ENCODE data around the gene FDX1. TPM values are rescaled to one million over a fixed set of nuclear protein-coding genes. Genes with fewer than 3 reads are reported as not detected.

Gene FDX1
- polyA plus RNA-seq, 3 donors, result 3.9 to 20.2 (median 12.8) TPM

DNA sequence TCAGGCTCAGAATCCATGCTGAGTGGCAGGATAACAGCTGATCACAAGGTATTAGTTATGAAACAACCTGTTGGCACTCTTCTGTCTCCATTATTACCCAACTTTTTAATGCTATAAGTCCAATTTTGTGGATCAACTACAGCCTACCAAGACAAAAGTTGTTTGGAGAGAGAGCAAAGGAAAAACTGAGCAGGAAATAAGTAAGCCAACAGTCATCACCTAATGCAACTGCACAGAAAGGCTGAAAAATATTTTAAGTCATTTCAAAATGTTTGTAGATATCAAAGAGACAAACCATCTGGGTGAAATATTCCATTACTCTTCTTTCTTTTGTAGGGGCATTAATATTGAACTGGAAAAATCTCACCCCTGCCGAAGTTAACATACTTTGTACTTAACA, 41.6 kb downstream of the FDX1 start:
- Histone ChIP-seq H3K4me1 (ENCODE audit: control insufficient read depth in 1 of 2, insufficient read depth in 2 of 2, low read length in 2 of 2) (no peaks in the 10 kb centered on the region), H3K36me3 (replicated peaks in 1 of 2; ENCODE audit: control insufficient read depth in 1 of 2, insufficient read depth in 2 of 2, low read length in 2 of 2) (peaks cover 0 to 8% of the 10 kb centered on the region in 2 donors), H3K27me3 (ENCODE audit: control insufficient read depth in 2 of 2, insufficient read depth in 2 of 2, low read length in 2 of 2) (no peaks in the 10 kb centered on the region), H3K4me3 (replicated peaks in 1 of 3; ENCODE audit: low read depth in 2 of 3, low read length in 3 of 3) (no peak overlapping the region), H4K20me1 (ENCODE audit: insufficient read depth, low read length) (no peaks in the 10 kb centered on the region), H3K9me3 (replicated peaks in 1 of 2; ENCODE audit: control insufficient read depth in 1 of 2, insufficient read depth in 1 of 2, low read length in 2 of 2) (no peaks in the 10 kb centered on the region), H2AFZ (ENCODE audit: insufficient read depth, low read depth, low read length, poor library complexity, severe bottlenecking) (no peak overlapping the region), H3K9ac (ENCODE audit: insufficient read depth, low read length, poor library complexity, severe bottlenecking) (no peak overlapping the region), H3K79me2 (ENCODE audit: insufficient read depth, low read length) (no peaks in the 10 kb centered on the region), H3K4me2 (replicated peaks; ENCODE audit: extremely low read depth, low read length, poor library complexity, severe bottlenecking) (no peak overlapping the region), H3K27ac (ENCODE audit: low read depth in 1 of 2, low read length in 2 of 2) (no peak overlapping the region)
- peaks cover 0 to 3% (median 0%) of the 10 kb centered on the region in 7 donors for H3K9me3 Mint-ChIP-seq
- no CpG with 5 or more reads among the region's 1 CpG for WGBS (ENCODE audit: insufficient coverage)
- TF ChIP-seq, protein P1, sequence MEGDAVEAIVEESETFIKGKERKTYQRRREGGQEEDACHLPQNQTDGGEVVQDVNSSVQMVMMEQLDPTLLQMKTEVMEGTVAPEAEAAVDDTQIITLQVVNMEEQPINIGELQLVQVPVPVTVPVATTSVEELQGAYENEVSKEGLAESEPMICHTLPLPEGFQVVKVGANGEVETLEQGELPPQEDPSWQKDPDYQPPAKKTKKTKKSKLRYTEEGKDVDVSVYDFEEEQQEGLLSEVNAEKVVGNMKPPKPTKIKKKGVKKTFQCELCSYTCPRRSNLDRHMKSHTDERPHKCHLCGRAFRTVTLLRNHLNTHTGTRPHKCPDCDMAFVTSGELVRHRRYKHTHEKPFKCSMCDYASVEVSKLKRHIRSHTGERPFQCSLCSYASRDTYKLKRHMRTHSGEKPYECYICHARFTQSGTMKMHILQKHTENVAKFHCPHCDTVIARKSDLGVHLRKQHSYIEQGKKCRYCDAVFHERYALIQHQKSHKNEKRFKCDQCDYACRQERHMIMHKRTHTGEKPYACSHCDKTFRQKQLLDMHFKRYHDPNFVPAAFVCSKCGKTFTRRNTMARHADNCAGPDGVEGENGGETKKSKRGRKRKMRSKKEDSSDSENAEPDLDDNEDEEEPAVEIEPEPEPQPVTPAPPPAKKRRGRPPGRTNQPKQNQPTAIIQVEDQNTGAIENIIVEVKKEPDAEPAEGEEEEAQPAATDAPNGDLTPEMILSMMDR (IDR thresholded peaks at IDR 0.05), result no peak
- DNase-seq, result no peak
- H3K36me3 Mint-ChIP-seq, result peaks cover 9 to 11% of the 10 kb centered on the region in 2 donors
- H3K27me3 Mint-ChIP-seq (ENCODE audit: low read depth in 3 of 3), result no peaks in the 10 kb centered on the region
- H3K4me1 Mint-ChIP-seq, result peaks cover 2% of the 10 kb centered on the region
- no peak overlapping the region for H3K4me3 Mint-ChIP-seq
- intact Hi-C loops (cut with micrococcal nuclease), result no loop called here
- no peak overlapping the region for H3K27ac Mint-ChIP-seq

DNA sequence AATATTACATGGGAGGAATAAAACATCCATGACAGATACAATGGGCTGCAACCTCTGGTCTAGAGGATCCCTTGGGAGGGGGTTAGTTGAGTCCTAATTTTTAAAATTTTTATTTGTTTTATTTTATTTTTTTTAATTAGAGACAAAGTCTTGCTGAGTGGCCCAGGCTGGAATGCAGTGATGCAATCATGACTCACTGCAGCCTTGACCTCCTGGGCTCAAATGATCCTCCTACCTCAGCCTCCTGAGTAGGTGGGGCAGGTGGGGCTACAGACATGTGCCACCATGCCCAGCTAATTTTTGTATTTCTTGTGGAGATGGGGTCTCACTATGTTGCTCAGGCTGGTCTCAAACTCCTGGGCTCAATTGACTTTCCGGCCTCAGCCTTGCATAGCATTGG, 43.1 kb downstream of the FDX1 start:
- Mint-ChIP-seq H3K4me1 (peaks cover 7% of the 10 kb centered on the region), H3K27me3 (ENCODE audit: low read depth in 3 of 3) (no peaks in the 10 kb centered on the region), H3K36me3 (peaks cover 7 to 14% of the 10 kb centered on the region in 2 donors), H3K9me3 (peaks cover 0 to 3% (median 0%) of the 10 kb centered on the region in 7 donors), H3K4me3 (no peak overlapping the region), H3K27ac (no peak overlapping the region)
- no CpG with 5 or more reads among the region's 1 CpG for WGBS (ENCODE audit: insufficient coverage)
- intact Hi-C loops (cut with micrococcal nuclease), result no loop called here
- Histone ChIP-seq H3K4me1 (ENCODE audit: control insufficient read depth in 1 of 2, insufficient read depth in 2 of 2, low read length in 2 of 2) (peaks cover 0 to 1% of the 10 kb centered on the region in 2 donors), H3K4me3 (replicated peaks in 1 of 3; ENCODE audit: low read depth in 2 of 3, low read length in 3 of 3) (no peak overlapping the region), H2AFZ (ENCODE audit: insufficient read depth, low read depth, low read length, poor library complexity, severe bottlenecking) (no peak overlapping the region), H3K4me2 (replicated peaks; ENCODE audit: extremely low read depth, low read length, poor library complexity, severe bottlenecking) (no peak overlapping the region), H4K20me1 (ENCODE audit: insufficient read depth, low read length) (no peaks in the 10 kb centered on the region), H3K9me3 (replicated peaks in 1 of 2; ENCODE audit: control insufficient read depth in 1 of 2, insufficient read depth in 1 of 2, low read length in 2 of 2) (no peaks in the 10 kb centered on the region), H3K27ac (ENCODE audit: low read depth in 1 of 2, low read length in 2 of 2) (no peak overlapping the region), H3K79me2 (ENCODE audit: insufficient read depth, low read length) (no peaks in the 10 kb centered on the region), H3K36me3 (replicated peaks in 1 of 2; ENCODE audit: control insufficient read depth in 1 of 2, insufficient read depth in 2 of 2, low read length in 2 of 2) (peaks cover 0 to 7% of the 10 kb centered on the region in 2 donors), H3K27me3 (ENCODE audit: control insufficient read depth in 2 of 2, insufficient read depth in 2 of 2, low read length in 2 of 2) (no peaks in the 10 kb centered on the region), H3K9ac (ENCODE audit: insufficient read depth, low read length, poor library complexity, severe bottlenecking) (no peak overlapping the region)
- TF ChIP-seq, protein P1 (IDR thresholded peaks at IDR 0.05), result no peak
- DNase-seq, result no peak

All from CD14-positive monocyte (primary cell).